HG03520 (cell line): ENCODE measurements around the gene SLC13A4.
"Not testable (repeated sequence)": the region's sequence is repeated elsewhere in the genome, so short reads cannot be mapped to it uniquely, and the experiment has no call there.

Experiments
- ATAC-seq: cut with Tn5 transposase; IDR thresholded peaks from one replicate; pipeline ENCODE4 v1.9.1; 2021; ENCODE audit warnings: mild to moderate bottlenecking, moderate library complexity; ENCODE audit not compliant: unreplicated experiment

The SLC13A4 gene, protein sequence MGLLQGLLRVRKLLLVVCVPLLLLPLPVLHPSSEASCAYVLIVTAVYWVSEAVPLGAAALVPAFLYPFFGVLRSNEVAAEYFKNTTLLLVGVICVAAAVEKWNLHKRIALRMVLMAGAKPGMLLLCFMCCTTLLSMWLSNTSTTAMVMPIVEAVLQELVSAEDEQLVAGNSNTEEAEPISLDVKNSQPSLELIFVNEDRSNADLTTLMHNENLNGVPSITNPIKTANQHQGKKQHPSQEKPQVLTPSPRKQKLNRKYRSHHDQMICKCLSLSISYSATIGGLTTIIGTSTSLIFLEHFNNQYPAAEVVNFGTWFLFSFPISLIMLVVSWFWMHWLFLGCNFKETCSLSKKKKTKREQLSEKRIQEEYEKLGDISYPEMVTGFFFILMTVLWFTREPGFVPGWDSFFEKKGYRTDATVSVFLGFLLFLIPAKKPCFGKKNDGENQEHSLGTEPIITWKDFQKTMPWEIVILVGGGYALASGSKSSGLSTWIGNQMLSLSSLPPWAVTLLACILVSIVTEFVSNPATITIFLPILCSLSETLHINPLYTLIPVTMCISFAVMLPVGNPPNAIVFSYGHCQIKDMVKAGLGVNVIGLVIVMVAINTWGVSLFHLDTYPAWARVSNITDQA

DNA sequence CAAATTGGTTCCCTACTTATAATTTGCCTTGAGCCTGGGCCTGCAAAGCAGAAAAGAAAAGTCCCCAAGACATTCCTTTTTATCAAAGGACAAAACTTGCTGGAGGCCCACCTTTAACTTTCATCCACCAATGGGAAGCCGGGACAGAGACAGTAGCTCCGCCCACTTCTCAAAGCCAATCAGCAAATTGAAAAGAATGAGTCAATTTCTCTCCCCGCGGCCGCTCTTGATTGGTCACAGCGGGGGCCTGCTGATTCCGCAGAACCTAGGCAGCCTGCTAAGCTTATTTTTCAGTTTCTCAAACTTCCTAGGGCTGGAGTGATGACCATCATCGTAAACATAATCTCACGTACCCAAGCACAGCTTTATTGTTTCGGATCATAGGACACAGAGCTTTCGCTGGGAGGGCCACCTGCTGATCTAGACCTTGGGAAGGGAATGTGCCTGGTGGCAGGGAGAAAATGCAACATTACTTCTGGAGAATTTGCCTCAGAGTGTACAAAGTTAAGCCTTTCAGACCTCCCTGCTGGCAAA, at the start of gene SLC13A4:
TSS of gene SLC13A4 (minus strand) at position 51 of the 534 bp plus-strand sequence. CDS start 690 bp downstream, outside the sequence.
- ATAC-seq, result no peak

- not testable (repeated sequence) for ATAC-seq
These were observed 47.9 kb upstream of the SLC13A4 start for GRCh38 chr7:135775915-135776314.

DNA sequence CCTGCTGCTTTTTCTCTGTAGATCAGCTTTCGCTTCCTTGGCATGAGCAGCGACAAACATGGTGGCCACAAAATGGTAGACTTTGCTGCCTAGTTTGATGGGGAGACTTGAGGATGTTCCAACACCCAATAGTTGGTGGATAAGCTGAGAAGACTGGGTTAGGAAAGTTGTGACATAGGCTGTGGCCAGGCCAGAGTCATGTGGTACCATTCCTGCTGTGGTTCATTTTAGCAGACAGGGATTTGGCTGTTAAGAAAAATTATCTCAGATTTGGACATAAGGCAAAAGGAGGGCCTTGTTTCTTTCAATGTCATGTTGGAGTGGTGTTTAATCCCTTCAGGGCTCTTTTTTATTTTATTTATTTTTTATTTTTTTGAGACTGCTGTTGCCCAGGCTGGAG, 47.2 kb upstream of the SLC13A4 start:
- no peak for ATAC-seq

GRCh38 chr7:135774284-135774683, 46.3 kb upstream of the SLC13A4 start:
- no peak for ATAC-seq

GRCh38 chr7:135773464-135773863, 45.5 kb upstream of the SLC13A4 start:
- no peak for ATAC-seq

DNA sequence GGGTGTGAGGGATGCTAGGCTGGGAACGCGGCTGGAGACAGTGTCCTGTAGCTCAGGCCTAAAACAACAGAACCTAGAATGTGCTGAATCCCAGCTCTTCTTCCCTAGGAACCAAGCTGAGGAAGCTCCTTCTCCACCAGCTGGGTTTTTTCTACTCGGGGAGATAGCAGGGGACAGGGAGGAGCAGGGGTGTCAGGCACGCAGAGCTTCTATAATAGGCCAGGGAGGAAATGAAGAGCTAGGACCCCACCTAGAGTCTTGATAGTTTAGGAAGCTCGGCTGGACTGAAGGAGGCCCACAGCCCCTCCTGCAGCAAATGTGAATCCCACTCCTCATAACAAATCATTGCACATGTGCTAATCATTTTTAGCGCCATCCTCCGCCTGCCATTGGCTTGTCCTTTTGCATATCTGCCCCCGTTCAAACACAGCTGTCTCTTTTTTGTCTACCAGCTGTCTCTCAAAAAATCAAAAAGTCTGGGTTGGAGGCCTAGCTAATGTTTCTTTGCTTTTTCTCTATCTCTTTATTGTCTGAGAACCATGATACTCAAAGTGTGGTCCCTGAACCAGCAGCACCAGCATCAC, 44.7 kb upstream of the SLC13A4 start:
- no peak for ATAC-seq

GRCh38 chr7:135771961-135772638, 44.1 kb upstream of the SLC13A4 start:
- no peak for ATAC-seq

- ATAC-seq, result no peak
These were observed 43.1 kb upstream of the SLC13A4 start for GRCh38 chr7:135771051-135771450.

- ATAC-seq, result no peak
These were observed 42.2 kb upstream of the SLC13A4 start for GRCh38 chr7:135770139-135770710.

- ATAC-seq, result no peak
These were observed 41.2 kb upstream of the SLC13A4 start for GRCh38 chr7:135769005-135769802.

GRCh38 chr7:135768467-135768866, 40.5 kb upstream of the SLC13A4 start:
- no peak for ATAC-seq

- no peak for ATAC-seq
These were observed 40.1 kb upstream of the SLC13A4 start for GRCh38 chr7:135768064-135768463.

GRCh38 chr7:135763261-135763660, 35.3 kb upstream of the SLC13A4 start:
- ATAC-seq, result no peak

DNA sequence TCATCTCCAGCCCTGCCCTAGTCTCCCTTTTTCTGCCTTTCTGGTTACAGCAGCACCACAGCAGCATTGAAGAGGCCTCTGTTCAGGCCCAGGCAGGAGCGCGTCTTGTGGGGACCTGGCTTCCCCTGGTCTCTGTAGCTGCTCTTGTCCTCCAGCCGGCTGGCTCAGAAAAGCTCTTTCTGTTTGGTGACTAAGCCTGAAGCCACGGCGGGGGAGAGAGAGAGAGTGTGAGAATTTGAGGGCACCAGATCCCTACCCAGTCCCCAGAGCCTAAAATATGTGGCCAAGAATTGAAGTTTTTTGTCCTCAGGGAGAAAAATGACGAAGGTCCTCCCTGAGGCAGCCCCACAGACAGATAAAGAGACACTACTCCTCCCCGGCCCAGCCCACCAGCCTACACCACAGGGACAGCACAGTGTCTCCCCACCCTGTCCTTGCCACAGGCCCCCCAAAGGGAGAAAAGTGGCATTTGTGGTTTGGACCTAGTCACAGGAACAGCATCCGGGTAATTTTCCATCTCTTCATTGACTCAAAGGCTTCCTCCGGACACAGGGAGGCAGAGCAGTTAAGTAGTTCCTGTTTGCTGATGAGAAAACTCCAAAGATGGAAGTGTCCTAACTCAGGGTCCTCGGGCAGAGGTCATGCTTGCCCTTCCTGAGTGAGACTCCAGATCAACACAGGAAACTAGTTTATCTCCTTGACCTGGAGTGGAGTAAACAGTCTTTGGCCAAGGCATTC, 33.9 kb upstream of the SLC13A4 start:
- no peak for ATAC-seq

- no peak for ATAC-seq
These were observed 31.5 kb upstream of the SLC13A4 start for GRCh38 chr7:135759532-135759931.

DNA sequence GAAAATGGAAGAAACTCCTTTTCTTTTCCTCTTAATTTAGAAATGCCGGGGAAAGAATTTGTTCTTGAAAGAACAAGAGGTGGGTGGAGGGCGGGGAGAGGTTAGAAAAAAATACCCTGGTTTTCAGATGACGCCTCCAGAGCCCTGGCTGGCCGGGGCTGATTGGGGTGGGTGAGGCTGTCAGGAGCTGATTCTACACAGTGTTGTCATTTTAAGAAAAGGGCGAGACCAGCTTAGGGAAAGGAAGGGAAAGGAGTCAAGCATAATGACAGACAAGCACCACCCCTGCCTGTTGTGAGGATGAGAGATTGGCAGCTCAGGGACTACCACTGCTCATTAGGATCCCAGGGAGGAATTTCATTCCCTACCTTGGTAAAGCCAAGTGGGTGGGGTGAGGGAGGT, 30.5 kb upstream of the SLC13A4 start:
- no peak for ATAC-seq

GRCh38 chr7:135757719-135758411, 29.9 kb upstream of the SLC13A4 start:
- no peak for ATAC-seq

DNA sequence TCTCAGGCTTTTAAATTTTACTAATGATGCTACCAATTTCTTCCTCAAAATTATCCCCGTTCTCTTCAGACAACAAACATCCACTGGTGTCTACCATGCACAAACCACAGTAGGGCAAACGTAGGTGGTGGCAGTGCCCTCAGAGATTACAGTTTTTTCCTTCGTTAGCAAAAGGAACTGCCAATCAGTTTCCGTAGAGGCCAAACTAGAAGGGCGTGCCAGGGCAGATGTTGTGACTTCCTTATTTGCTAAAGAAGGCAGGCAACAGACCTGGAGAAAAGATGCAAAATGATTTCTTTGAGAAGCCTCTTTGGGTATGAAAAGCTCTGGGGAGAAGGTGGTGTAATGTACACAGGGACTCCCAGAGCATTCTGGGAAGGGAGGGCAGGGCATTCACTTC, 28.2 kb upstream of the SLC13A4 start:
- ATAC-seq, result no peak

- no peak for ATAC-seq
These were observed 27.4 kb upstream of the SLC13A4 start for GRCh38 chr7:135755351-135755753.
